ENCODE measurements around the gene ASTN2. TPM values are rescaled to one million over a fixed set of nuclear protein-coding genes. Genes with fewer than 3 reads are reported as not detected.

Gene ASTN2
- total RNA-seq, 2 experiments from 2014 or later: 1.7 to 4.2 TPM

GRCh38 chr9:116791326-116791725, 623.5 kb downstream of the ASTN2 start:
- no peaks in the 10 kb centered on the region for H3K36me3 ChIP-seq (ENCODE audit: insufficient read depth, low read length)
- H4K20me1 ChIP-seq (ENCODE audit: insufficient read depth, low read length): no peaks in the 10 kb centered on the region
- H3K27ac ChIP-seq (ENCODE audit: low read depth, low read length, poor library complexity, severe bottlenecking): no peak overlapping the region
- no peak for TF ChIP-seq EZH2phosphoT487 (IDR thresholded peaks at IDR 0.05; ENCODE audit: borderline replicate concordance, low read depth, low read length)
- no peak for TF ChIP-seq CTCF (conservative IDR thresholded peaks at IDR 0.05; ENCODE audit: low read length)
- no peaks in the 10 kb centered on the region for H3K4me1 ChIP-seq (ENCODE audit: insufficient read depth, low read length, poor library complexity, severe bottlenecking)
- DNase-seq (ENCODE audit: low spot score): no peak
- ChIA-PET CTCF (ENCODE audit: unreplicated experiment) (no interaction called here), POLR2A (no interaction called here)
- no peak overlapping the region for H3K4me2 ChIP-seq (ENCODE audit: low read length)
- H3K79me2 ChIP-seq (ENCODE audit: insufficient read depth, low read depth, low read length): no peaks in the 10 kb centered on the region
- no TSS peak for BruUV-seq (replicated peaks)
- intact Hi-C loops (cut with micrococcal nuclease; ENCODE audit: unreplicated experiment): loop anchor here (10.0 kb wide), 1 partner anchor 73 kb away; no protein-coding TSS in a partner anchor
- no peaks in the 10 kb centered on the region for H3K9me2 ChIP-seq (ENCODE audit: insufficient read depth, low read length)
- no peak overlapping the region for H2AFZ ChIP-seq (ENCODE audit: low read length)
- H3K4me3 ChIP-seq (ENCODE audit: low read depth, low read length, poor library complexity, severe bottlenecking): no peak overlapping the region
- H3K9me3 ChIP-seq (ENCODE audit: low read length): no peaks in the 10 kb centered on the region

GRCh38 chr9:116789081-116789480, 625.8 kb downstream of the ASTN2 start:
- Histone ChIP-seq H2AFZ (ENCODE audit: low read length) (no peak overlapping the region), H3K79me2 (ENCODE audit: insufficient read depth, low read depth, low read length) (no peaks in the 10 kb centered on the region), H3K9me2 (ENCODE audit: insufficient read depth, low read length) (no peaks in the 10 kb centered on the region), H3K4me2 (ENCODE audit: low read length) (no peak overlapping the region), H4K20me1 (ENCODE audit: insufficient read depth, low read length) (no peaks in the 10 kb centered on the region), H3K27ac (ENCODE audit: low read depth, low read length, poor library complexity, severe bottlenecking) (no peak overlapping the region), H3K4me3 (ENCODE audit: low read depth, low read length, poor library complexity, severe bottlenecking) (no peak overlapping the region), H3K4me1 (ENCODE audit: insufficient read depth, low read length, poor library complexity, severe bottlenecking) (no peaks in the 10 kb centered on the region), H3K9me3 (ENCODE audit: low read length) (no peaks in the 10 kb centered on the region), H3K36me3 (ENCODE audit: insufficient read depth, low read length) (no peaks in the 10 kb centered on the region)
- intact Hi-C loops (cut with micrococcal nuclease; ENCODE audit: unreplicated experiment): no loop called here
- CTCF ChIA-PET (ENCODE audit: unreplicated experiment): no interaction called here
- POLR2A ChIA-PET: interaction anchor here (0.6 to 1.2 kb wide), 2 partner anchors 16 to 121 kb away, joined by 3 to 4 read pairs; no protein-coding TSS in a partner anchor
- TF ChIP-seq CTCF (conservative IDR thresholded peaks at IDR 0.05; ENCODE audit: low read length) (no peak), EZH2phosphoT487 (IDR thresholded peaks at IDR 0.05; ENCODE audit: borderline replicate concordance, low read depth, low read length) (no peak)
- DNase-seq (ENCODE audit: low spot score): no peak
- BruUV-seq (replicated peaks): no TSS peak

- CTCF ChIA-PET (ENCODE audit: unreplicated experiment): no interaction called here
- Histone ChIP-seq H3K27ac (ENCODE audit: low read depth, low read length, poor library complexity, severe bottlenecking) (no peak overlapping the region), H3K9me3 (ENCODE audit: low read length) (no peaks in the 10 kb centered on the region), H2AFZ (ENCODE audit: low read length) (no peak overlapping the region), H3K36me3 (ENCODE audit: insufficient read depth, low read length) (no peaks in the 10 kb centered on the region), H3K4me3 (ENCODE audit: low read depth, low read length, poor library complexity, severe bottlenecking) (no peak overlapping the region), H3K4me2 (ENCODE audit: low read length) (no peak overlapping the region), H3K79me2 (ENCODE audit: insufficient read depth, low read depth, low read length) (no peaks in the 10 kb centered on the region), H3K4me1 (ENCODE audit: insufficient read depth, low read length, poor library complexity, severe bottlenecking) (no peaks in the 10 kb centered on the region), H3K9me2 (ENCODE audit: insufficient read depth, low read length) (no peaks in the 10 kb centered on the region), H4K20me1 (ENCODE audit: insufficient read depth, low read length) (no peaks in the 10 kb centered on the region)
- no TSS peak for BruUV-seq (replicated peaks)
- TF ChIP-seq CTCF (conservative IDR thresholded peaks at IDR 0.05; ENCODE audit: low read length): no peak
- TF ChIP-seq EZH2phosphoT487 (IDR thresholded peaks at IDR 0.05; ENCODE audit: borderline replicate concordance, low read depth, low read length): no peak
- POLR2A ChIA-PET: interaction anchor here (0.6 kb wide), 1 partner anchor 1735 kb away, joined by 3 read pairs; no protein-coding TSS in a partner anchor
- intact Hi-C loops (cut with micrococcal nuclease; ENCODE audit: unreplicated experiment): no loop called here
- DNase-seq (ENCODE audit: low spot score): no peak
Measured at GRCh38 chr9:116786737-116787136, 628.1 kb downstream of the ASTN2 start.
